Measurements from ENCODE around the gene CYLD.

DNA sequence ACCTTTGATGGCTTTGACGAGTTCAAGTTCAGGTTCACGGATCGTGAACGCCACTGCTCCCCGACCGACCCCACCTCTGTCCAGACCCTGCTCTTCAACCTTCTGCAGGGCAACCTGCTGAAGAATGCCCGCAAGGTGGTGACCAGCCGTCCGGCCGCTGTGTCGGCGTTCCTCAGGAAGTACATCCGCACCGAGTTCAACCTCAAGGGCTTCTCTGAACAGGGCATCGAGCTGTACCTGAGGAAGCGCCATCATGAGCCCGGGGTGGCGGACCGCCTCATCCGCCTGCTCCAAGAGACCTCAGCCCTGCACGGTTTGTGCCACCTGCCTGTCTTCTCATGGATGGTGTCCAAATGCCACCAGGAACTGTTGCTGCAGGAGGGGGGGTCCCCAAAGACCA, 30.8 kb upstream of the CYLD start:
- TF ChIP-seq, protein P1, sequence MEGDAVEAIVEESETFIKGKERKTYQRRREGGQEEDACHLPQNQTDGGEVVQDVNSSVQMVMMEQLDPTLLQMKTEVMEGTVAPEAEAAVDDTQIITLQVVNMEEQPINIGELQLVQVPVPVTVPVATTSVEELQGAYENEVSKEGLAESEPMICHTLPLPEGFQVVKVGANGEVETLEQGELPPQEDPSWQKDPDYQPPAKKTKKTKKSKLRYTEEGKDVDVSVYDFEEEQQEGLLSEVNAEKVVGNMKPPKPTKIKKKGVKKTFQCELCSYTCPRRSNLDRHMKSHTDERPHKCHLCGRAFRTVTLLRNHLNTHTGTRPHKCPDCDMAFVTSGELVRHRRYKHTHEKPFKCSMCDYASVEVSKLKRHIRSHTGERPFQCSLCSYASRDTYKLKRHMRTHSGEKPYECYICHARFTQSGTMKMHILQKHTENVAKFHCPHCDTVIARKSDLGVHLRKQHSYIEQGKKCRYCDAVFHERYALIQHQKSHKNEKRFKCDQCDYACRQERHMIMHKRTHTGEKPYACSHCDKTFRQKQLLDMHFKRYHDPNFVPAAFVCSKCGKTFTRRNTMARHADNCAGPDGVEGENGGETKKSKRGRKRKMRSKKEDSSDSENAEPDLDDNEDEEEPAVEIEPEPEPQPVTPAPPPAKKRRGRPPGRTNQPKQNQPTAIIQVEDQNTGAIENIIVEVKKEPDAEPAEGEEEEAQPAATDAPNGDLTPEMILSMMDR (IDR thresholded peaks at IDR 0.05), result no peak
- no peak for TF ChIP-seq POLR2A (IDR thresholded peaks at IDR 0.05)

Measured in prostate gland (tissue), 2 donors.